Stomach (tissue), 9 donors: Measurements from ENCODE around the gene RASD1. TPM values are rescaled to one million over a fixed set of nuclear protein-coding genes. Genes with fewer than 3 reads are reported as not detected.
"Not testable (repeated sequence)": the region's sequence is repeated elsewhere in the genome, so short reads cannot be mapped to it uniquely, and the experiment has no call there.

Experiments used
- DNase-seq, 2 donors: peaks; one replicate each; pipeline versions ENCODE4 v3.0.0 to v3.0.0-alpha.2; 2013 to 2019
- H3K27ac ChIP-seq, 5 donors: fragments of 200-600 bp in 4 of 5; sonication (generic) in 4 of 5; one replicate each; pipeline ENCODE4 v1.5.1; 2013 to 2019; ENCODE audit warnings: mild to moderate bottlenecking in 1 of 5, moderate library complexity in 1 of 5
- H3K27me3 ChIP-seq, 3 donors: fragments of 200-600 bp; sonication (generic); one replicate each; pipeline ENCODE4 v1.5.1; 2017 to 2019; ENCODE audit warnings: mixed run types in 1 of 3
- H3K36me3 ChIP-seq, 4 donors: fragments of 200-600 bp; sonication (generic); 1 replicate in 3 of 4; 2 replicates in 1 of 4; pipeline ENCODE4 v1.5.1; 2016 to 2019
- H3K4me1 ChIP-seq, 4 donors: fragments of 200-600 bp; sonication (generic); one replicate each; pipeline ENCODE4 v1.5.1; 2016 to 2019
- H3K4me3 ChIP-seq, 4 donors: fragments of 200-600 bp; sonication (generic) in 3 of 4; one replicate each; pipeline ENCODE4 v1.5.1; 2016 to 2019; ENCODE audit warnings: mild to moderate bottlenecking in 1 of 4
- H3K9me3 ChIP-seq, 4 donors: fragments of 200-600 bp; sonication (generic); one replicate each; pipeline ENCODE4 v1.5.1; 2016 to 2019
- EP300 ChIP-seq: sonication (generic); formaldehyde crosslinking; IDR thresholded peaks from one replicate; pipeline ENCODE4 v1.6.1; 2017; ENCODE audit warnings: antibody characterized with exemption
- POLR2A ChIP-seq, 4 donors: fragments of 450-650 bp; IDR thresholded peaks; one replicate each; pipeline ENCODE4 v1.6.1; 2016; ENCODE audit warnings: antibody characterized with exemption in 4 of 4, control low read depth in 2 of 4, mild to moderate bottlenecking in 1 of 4, moderate library complexity in 1 of 4
- POLR2AphosphoS5 ChIP-seq, 3 donors: sonication (generic); formaldehyde crosslinking; IDR thresholded peaks; one replicate each; pipeline ENCODE4 v1.6.1; 2016; ENCODE audit warnings: antibody characterized with exemption in 3 of 3
- WGBS, 5 donors: extraction: QIAGEN DNeasy Blood & Tissue Kit in 3 of 5; methylation state at CpG; one replicate each; pipeline versions ENCODE4 v1.1.5 to v1.1.7; 2013 to 2018; 5-methylcytosine and 5-hydroxymethylcytosine counted together
- intact Hi-C: fragments of 100-400 bp; cut with DNase I; formaldehyde crosslinking; loops from one replicate; pipeline ENCODE4 v1.15.1; 2023; ENCODE audit warnings: low total_unique reads
- polyA plus RNA-seq, 3 donors: library from polyadenylated mRNA; stranded (reverse); fragments of 200-250 nt; gene quantifications; one replicate each; pipeline ENCODE4 v1.2.3, GENCODE V29; 2013
- total RNA-seq, 5 donors: library from RNA; depleted of rRNA; stranded (reverse); fragments of >200 nt; gene quantifications; one replicate each; pipeline versions ENCODE4 v1.1.0 to v1.2.3, GENCODE V29; 2014 to 2016
- TF ChIP-seq, protein P1 (sequence below), 7 experiments: fragments of 450-650 bp in 4 of 7; fragments of 200-600 bp in 3 of 7; sonication (generic) in 3 of 7; IDR thresholded peaks; one replicate each; pipeline ENCODE4 v1.5.1; 2016 to 2019; ENCODE audit warnings: antibody characterized with exemption in 7 of 7, control low read depth in 2 of 7, mild to moderate bottlenecking in 1 of 7
- donor health status: healthy with polysubstance abuse.
- donor health status: Bipolar disorder and iron deficiency.
- donor health status: healthy.

Gene RASD1
- total and polyA plus RNA-seq, 8 donors, result 3.7 to 72.9 (median 14.0) TPM

DNA sequence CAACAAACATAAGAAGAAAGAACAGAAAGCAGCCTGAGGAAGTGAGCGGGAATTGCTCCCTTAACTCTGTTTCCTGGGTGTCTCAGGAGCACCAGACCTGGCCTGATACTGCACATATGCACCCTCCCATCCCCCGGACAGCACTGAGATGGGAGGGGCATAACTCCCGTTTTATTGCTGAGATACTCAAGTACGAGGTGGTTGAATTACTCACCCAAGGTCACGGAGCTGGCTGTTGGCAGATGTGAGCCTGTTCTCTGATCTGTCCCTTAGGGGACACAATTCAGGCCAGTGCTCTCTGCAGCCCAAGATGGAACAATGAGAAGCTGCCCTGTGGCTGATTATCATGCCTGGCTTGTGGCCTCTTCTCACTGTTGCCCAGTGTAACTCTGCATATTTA is 28.5 kb downstream of the RASD1 start:
- H3K27ac ChIP-seq, result no peak overlapping the region
- H3K4me3 ChIP-seq, result no peak overlapping the region
- no peak for DNase-seq
- intact Hi-C loops, result no loop called here
- TF ChIP-seq EP300, result no peak
- no peak for TF ChIP-seq POLR2A (IDR thresholded peaks at IDR 0.05)
- TF ChIP-seq POLR2AphosphoS5 (IDR thresholded peaks at IDR 0.05), result no peak
- TF ChIP-seq, protein P1, sequence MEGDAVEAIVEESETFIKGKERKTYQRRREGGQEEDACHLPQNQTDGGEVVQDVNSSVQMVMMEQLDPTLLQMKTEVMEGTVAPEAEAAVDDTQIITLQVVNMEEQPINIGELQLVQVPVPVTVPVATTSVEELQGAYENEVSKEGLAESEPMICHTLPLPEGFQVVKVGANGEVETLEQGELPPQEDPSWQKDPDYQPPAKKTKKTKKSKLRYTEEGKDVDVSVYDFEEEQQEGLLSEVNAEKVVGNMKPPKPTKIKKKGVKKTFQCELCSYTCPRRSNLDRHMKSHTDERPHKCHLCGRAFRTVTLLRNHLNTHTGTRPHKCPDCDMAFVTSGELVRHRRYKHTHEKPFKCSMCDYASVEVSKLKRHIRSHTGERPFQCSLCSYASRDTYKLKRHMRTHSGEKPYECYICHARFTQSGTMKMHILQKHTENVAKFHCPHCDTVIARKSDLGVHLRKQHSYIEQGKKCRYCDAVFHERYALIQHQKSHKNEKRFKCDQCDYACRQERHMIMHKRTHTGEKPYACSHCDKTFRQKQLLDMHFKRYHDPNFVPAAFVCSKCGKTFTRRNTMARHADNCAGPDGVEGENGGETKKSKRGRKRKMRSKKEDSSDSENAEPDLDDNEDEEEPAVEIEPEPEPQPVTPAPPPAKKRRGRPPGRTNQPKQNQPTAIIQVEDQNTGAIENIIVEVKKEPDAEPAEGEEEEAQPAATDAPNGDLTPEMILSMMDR (IDR thresholded peaks at IDR 0.05), result no peak
- H3K27me3 ChIP-seq, result peaks cover 0 to 51% (median 4%) of the 10 kb centered on the region in 3 donors
- H3K36me3 ChIP-seq, result no peaks in the 10 kb centered on the region
- no peaks in the 10 kb centered on the region for H3K4me1 ChIP-seq
- no peaks in the 10 kb centered on the region for H3K9me3 ChIP-seq
- 51 to 71% (median 63%) methylated on average over 5 of the region's 5 CpGs for WGBS, 5 donors

DNA sequence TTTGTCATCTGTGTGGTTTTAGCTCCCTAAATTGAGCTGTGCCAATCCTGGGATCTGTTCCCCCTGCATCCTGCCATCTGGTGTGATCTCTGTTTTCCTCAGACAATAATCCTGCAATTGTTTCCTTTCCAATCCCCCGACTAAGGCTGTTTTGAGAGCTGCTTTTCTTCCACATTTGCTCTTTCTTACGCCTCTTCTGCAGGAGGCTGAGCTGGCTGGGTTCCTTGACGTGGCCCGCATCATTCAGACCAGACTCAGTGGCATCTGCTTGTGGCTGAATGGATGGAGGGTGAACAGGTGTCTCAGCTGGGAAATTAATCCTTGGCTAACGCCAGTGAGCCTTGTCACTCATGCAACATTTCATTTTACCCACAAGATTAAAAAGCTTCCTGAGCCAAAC is 29.2 kb downstream of the RASD1 start:
- H3K9me3 ChIP-seq, result no peaks in the 10 kb centered on the region
- H3K36me3 ChIP-seq, result no peaks in the 10 kb centered on the region
- peak in 1 of 2 donors; percentile 23 for DNase-seq
- H3K4me3 ChIP-seq, result no peak overlapping the region
- 56 to 76% (median 74%) methylated on average over 5 of the region's 5 CpGs for WGBS, 5 donors
- H3K27ac ChIP-seq, result no peak overlapping the region
- no peaks in the 10 kb centered on the region for H3K4me1 ChIP-seq
- H3K27me3 ChIP-seq, result peaks cover 0 to 51% (median 4%) of the 10 kb centered on the region in 3 donors
- intact Hi-C loops, result no loop called here
- TF ChIP-seq POLR2AphosphoS5 (IDR thresholded peaks at IDR 0.05), result no peak
- no peak for TF ChIP-seq POLR2A (IDR thresholded peaks at IDR 0.05)
- TF ChIP-seq EP300, result no peak
- TF ChIP-seq, protein P1 (IDR thresholded peaks at IDR 0.05), result no peak

DNA sequence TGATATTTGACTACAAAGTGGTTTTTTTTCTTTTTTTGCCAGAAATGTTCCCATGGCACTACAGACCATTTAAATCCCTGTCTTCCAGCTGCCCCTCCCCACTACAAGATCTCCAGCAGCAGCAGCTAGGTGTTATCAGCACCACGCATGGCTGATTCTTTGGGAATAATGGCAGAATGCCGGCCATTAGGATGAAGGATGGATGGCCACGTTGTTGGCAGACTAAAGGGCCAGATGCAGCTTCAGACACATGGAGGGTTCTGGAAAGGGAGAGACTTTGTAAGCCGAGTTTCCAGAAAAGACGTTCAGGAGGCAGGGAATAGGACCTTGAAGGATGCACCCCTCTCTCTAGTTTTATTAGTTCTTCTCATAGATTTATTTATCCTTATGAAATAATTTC is 29.7 kb downstream of the RASD1 start:
- no peaks in the 10 kb centered on the region for H3K9me3 ChIP-seq
- no peaks in the 10 kb centered on the region for H3K4me1 ChIP-seq
- 48 to 59% (median 55%) methylated on average over 5 of the region's 5 CpGs for WGBS, 5 donors
- H3K27ac ChIP-seq, result no peak overlapping the region
- intact Hi-C loops, result no loop called here
- no peak overlapping the region for H3K4me3 ChIP-seq
- no peak for DNase-seq
- no peaks in the 10 kb centered on the region for H3K36me3 ChIP-seq
- TF ChIP-seq EP300, result no peak
- TF ChIP-seq POLR2AphosphoS5 (IDR thresholded peaks at IDR 0.05), result no peak
- TF ChIP-seq, protein P1 (IDR thresholded peaks at IDR 0.05), result no peak
- TF ChIP-seq POLR2A (IDR thresholded peaks at IDR 0.05), result no peak
- peaks cover 0 to 49% (median 4%) of the 10 kb centered on the region in 3 donors for H3K27me3 ChIP-seq

DNA sequence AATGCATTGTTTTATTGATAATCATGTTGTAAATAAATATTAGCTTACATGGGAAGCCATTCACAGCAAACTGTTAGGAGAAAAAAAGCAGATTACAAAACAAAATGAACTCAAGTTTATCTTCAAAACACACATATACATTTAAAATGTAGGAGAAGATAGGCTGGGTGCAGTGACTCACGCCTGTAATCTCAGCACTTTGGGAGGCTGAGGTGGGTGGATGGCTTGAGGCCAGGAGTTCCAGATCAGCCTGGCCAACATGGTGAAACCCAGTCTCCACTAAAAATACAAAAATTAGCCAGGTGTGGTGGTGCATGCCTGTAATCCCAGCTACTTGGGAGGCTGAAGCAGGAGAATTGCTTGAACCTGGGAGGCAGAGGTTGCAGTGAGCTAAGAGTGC is 30.3 kb downstream of the RASD1 start:
- DNase-seq, H3K4me1 ChIP-seq, H3K27ac ChIP-seq, H3K9me3 ChIP-seq, H3K36me3 ChIP-seq, H3K4me3 ChIP-seq, intact Hi-C loops: not testable (repeated sequence)
- H3K27me3 ChIP-seq, result peaks cover 0 to 43% (median 3%) of the 10 kb centered on the region in 3 donors
- WGBS, 5 donors, result 18 to 43% (median 39%) methylated on average over 1 of the region's 1 CpG

DNA sequence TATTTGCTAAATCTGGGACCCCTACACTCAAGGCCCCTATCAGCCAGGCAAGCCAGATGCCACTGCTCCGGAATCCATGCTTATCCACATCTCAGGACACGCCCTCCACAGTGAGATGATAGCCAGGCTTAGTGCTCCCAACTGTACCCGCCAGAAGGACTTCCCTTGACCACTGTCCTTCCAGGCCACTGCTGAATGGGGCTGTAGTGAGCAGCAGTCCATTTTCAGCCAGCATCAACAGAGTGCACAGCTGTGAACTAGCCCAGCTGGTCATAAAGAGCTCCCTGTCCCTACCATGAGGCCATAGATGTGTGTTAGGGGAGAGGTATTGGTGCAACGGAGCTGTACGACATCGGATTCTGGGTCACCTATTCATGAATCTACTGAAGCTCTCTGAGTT is 32.4 kb downstream of the RASD1 start:
- 72 to 82% (median 77%) methylated on average over 5 to 6 of the region's 6 CpGs for WGBS, 5 donors
- Histone ChIP-seq H3K4me3 (no peak overlapping the region), H3K4me1 (no peaks in the 10 kb centered on the region), H3K27ac (no peak overlapping the region), H3K9me3 (no peaks in the 10 kb centered on the region), H3K27me3 (peaks cover 0 to 22% (median 0%) of the 10 kb centered on the region in 3 donors), H3K36me3 (no peaks in the 10 kb centered on the region)
- intact Hi-C loops, result no loop called here
- DNase-seq, result no peak
- no peak for TF ChIP-seq EP300
- no peak for TF ChIP-seq POLR2A (IDR thresholded peaks at IDR 0.05)
- no peak for TF ChIP-seq POLR2AphosphoS5 (IDR thresholded peaks at IDR 0.05)
- TF ChIP-seq, protein P1 (IDR thresholded peaks at IDR 0.05), result no peak
